WTC11 (cell line): ENCODE data around the gene XRN1. TPM values are rescaled to one million over a fixed set of nuclear protein-coding genes. Genes with fewer than 3 reads are reported as not detected.

ENCODE experiments used
- ATAC-seq: fragments of 200-7000 bp; cut with Tn5 transposase; 2 replicates; pipeline ENCODE4 v1.10.0; 2021; ENCODE audit warnings: mild to moderate bottlenecking, moderate library complexity
- CTCF ChIA-PET: fragments of 300-600 bp; sonication (Branson Sonifier 250); formaldehyde crosslinking; loops from one replicate; lab custom pipeline; 2021; ENCODE audit warnings: antibody characterized with exemption; lab: Charles Lee
- POLR2A ChIA-PET: fragments of 350-600 bp; sonication (Branson Sonifier 250); formaldehyde crosslinking; loops from one replicate; lab custom pipeline; 2021; ENCODE audit warnings: antibody characterized with exemption; lab: Charles Lee
- DNase-seq: peaks from one replicate; pipeline ENCODE4 v3.0.0; 2021; ENCODE audit warnings: low spot score
- H3K27ac Mint-ChIP-seq: 2 replicates; pipeline ENCODE4 v1.8.0; 2021; ENCODE audit warnings: mixed read lengths
- H3K27me3 Mint-ChIP-seq: 2 replicates; pipeline ENCODE4 v1.8.0; 2021; ENCODE audit warnings: low read depth, mild to moderate bottlenecking, moderate library complexity, mixed read lengths
- H3K36me3 Mint-ChIP-seq: 2 replicates; pipeline ENCODE4 v1.8.0; 2021; ENCODE audit warnings: mixed read lengths
- H3K4me1 Mint-ChIP-seq: 2 replicates; pipeline ENCODE4 v1.8.0; 2022; ENCODE audit warnings: mixed read lengths
- H3K4me3 Mint-ChIP-seq: 2 replicates; pipeline ENCODE4 v1.8.0; 2021; ENCODE audit warnings: mild to moderate bottlenecking, moderate library complexity, mixed read lengths
- H3K9me3 Mint-ChIP-seq: 2 replicates; pipeline ENCODE4 v1.8.0; 2021; ENCODE audit warnings: mixed read lengths
- ATF6 ChIP-seq: sonication (generic); formaldehyde crosslinking; IDR thresholded peaks from 2 replicates; pipeline ENCODE4 v1.8.1; 2023; ENCODE audit warnings: mild to moderate bottlenecking, missing genetic modification reagents
- E2F1 ChIP-seq: sonication (generic); formaldehyde crosslinking; IDR thresholded peaks from 2 replicates; pipeline ENCODE4 v1.8.0; 2022; ENCODE audit warnings: mild to moderate bottlenecking, missing genetic modification reagents
- ETV6 ChIP-seq: sonication (generic); formaldehyde crosslinking; IDR thresholded peaks from 2 replicates; pipeline ENCODE4 v1.8.1; 2022; ENCODE audit warnings: mild to moderate bottlenecking, missing genetic modification reagents
- FOXP1 ChIP-seq: sonication (generic); formaldehyde crosslinking; IDR thresholded peaks from 2 replicates; pipeline ENCODE4 v1.8.0; 2022; ENCODE audit warnings: missing genetic modification reagents, mild to moderate bottlenecking, moderate library complexity, borderline replicate concordance
- JAZF1 ChIP-seq: fragments of 250-450 bp; sonication (Bioruptor Pico); IDR thresholded peaks from 2 replicates; pipeline ENCODE4 v1.9.0; 2021; ENCODE audit warnings: moderate library complexity, mild to moderate bottlenecking, inconsistent platforms
- JUN ChIP-seq: sonication (generic); formaldehyde crosslinking; IDR thresholded peaks from 2 replicates; pipeline ENCODE4 v1.8.0; 2023; ENCODE audit warnings: mild to moderate bottlenecking, missing genetic modification reagents
- MXD4 ChIP-seq: fragments of 250-450 bp; sonication (Bioruptor Pico); IDR thresholded peaks from 2 replicates; pipeline ENCODE4 v1.8.0; 2021; ENCODE audit warnings: mild to moderate bottlenecking, moderate library complexity, borderline replicate concordance
- RELA ChIP-seq: sonication (generic); formaldehyde crosslinking; IDR thresholded peaks from 2 replicates; pipeline ENCODE4 v1.8.1; 2022; ENCODE audit warnings: missing genetic modification reagents, mild to moderate bottlenecking, borderline replicate concordance
- RORB ChIP-seq: fragments of 250-450 bp; sonication (Bioruptor Pico); IDR thresholded peaks from 2 replicates; pipeline ENCODE4 v1.9.0; 2021; ENCODE audit warnings: mild to moderate bottlenecking
- ZNF317 ChIP-seq: sonication (generic); formaldehyde crosslinking; IDR thresholded peaks from 2 replicates; pipeline ENCODE4 v1.8.1; 2023; ENCODE audit warnings: low read depth, mild to moderate bottlenecking, moderate library complexity, missing genetic modification reagents, borderline replicate concordance
- ZNF532 ChIP-seq: fragments of 250-450 bp; sonication (Bioruptor Pico); IDR thresholded peaks from 2 replicates; pipeline ENCODE4 v1.9.0; 2021; ENCODE audit warnings: mild to moderate bottlenecking, borderline replicate concordance
- total RNA-seq: library from RNA; stranded (reverse); gene quantifications from 3 replicates; pipeline ENCODE4 v1.2.3, GENCODE V29; 2021
- TF ChIP-seq, protein P1 (sequence below): fragments of 250-450 bp; sonication (Bioruptor Pico); IDR thresholded peaks from 2 replicates; pipeline ENCODE4 v2.1.2; 2022; ENCODE audit warnings: mild to moderate bottlenecking, moderate library complexity
- TF ChIP-seq, protein P2 (sequence below): fragments of 250-450 bp; sonication (Bioruptor Pico); IDR thresholded peaks from 2 replicates; pipeline ENCODE4 v1.9.0; 2021; ENCODE audit warnings: mild to moderate bottlenecking
- TF ChIP-seq, protein P3 (sequence below): sonication (generic); formaldehyde crosslinking; IDR thresholded peaks from 2 replicates; pipeline ENCODE4 v1.8.1; 2023; ENCODE audit warnings: mild to moderate bottlenecking, missing genetic modification reagents
- TF ChIP-seq, protein P4 (sequence below): sonication (generic); formaldehyde crosslinking; IDR thresholded peaks from 2 replicates; pipeline ENCODE4 v1.8.0; 2022; ENCODE audit warnings: mild to moderate bottlenecking, missing genetic modification reagents
- TF ChIP-seq, protein P5 (sequence below): sonication (generic); formaldehyde crosslinking; IDR thresholded peaks from 2 replicates; pipeline ENCODE4 v1.8.0; 2022; ENCODE audit warnings: mild to moderate bottlenecking, missing genetic modification reagents

XRN1 gene
- total RNA-seq, 1 experiment from 2014 or later: 19.2 TPM

GRCh38 chr3:142263112-142263511 lies 184.7 kb downstream of the XRN1 start:
- Mint-ChIP-seq H3K27me3 (no peaks in the 10 kb centered on the region), H3K36me3 (no peaks in the 10 kb centered on the region), H3K9me3 (no peaks in the 10 kb centered on the region), H3K27ac (no peak overlapping the region), H3K4me3 (no peak overlapping the region)
- ChIA-PET CTCF (no interaction called here), POLR2A (no interaction called here)
- ATAC-seq: no peak
- no peak for DNase-seq
- TF ChIP-seq, protein P1, sequence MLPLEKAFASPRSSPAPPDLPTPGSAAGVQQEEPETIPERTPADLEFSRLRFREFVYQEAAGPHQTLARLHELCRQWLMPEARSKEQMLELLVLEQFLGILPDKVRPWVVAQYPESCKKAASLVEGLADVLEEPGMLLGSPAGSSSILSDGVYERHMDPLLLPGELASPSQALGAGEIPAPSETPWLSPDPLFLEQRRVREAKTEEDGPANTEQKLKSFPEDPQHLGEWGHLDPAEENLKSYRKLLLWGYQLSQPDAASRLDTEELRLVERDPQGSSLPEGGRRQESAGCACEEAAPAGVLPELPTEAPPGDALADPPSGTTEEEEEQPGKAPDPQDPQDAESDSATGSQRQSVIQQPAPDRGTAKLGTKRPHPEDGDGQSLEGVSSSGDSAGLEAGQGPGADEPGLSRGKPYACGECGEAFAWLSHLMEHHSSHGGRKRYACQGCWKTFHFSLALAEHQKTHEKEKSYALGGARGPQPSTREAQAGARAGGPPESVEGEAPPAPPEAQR (CRISPR knock-in tag): no peak
- TF ChIP-seq ETV6 (CRISPR knock-in tag): no peak
- no peak for TF ChIP-seq E2F1 (CRISPR knock-in tag)
- TF ChIP-seq, all 79 proteins: peak for 0
- peaks cover 8% of the 10 kb centered on the region for H3K4me1 Mint-ChIP-seq

- Mint-ChIP-seq H3K4me3 (no peak overlapping the region), H3K27me3 (no peaks in the 10 kb centered on the region; the same call in 1 of the 2 replicates), H3K4me1 (peaks cover 3% of the 10 kb centered on the region), H3K36me3 (peaks cover 17% of the 10 kb centered on the region), H3K27ac (no peak overlapping the region), H3K9me3 (peaks cover 24% of the 10 kb centered on the region)
- ChIA-PET CTCF (no interaction called here), POLR2A (no interaction called here)
- DNase-seq (no peak), ATAC-seq (peak; percentile 48)
- no peak for TF ChIP-seq ZNF532
Measured at GRCh38 chr3:142259359-142259758, 188.5 kb downstream of the XRN1 start.

- POLR2A ChIA-PET: no interaction called here
- no peak overlapping the region for H3K27ac Mint-ChIP-seq
- peaks cover 8% of the 10 kb centered on the region for H3K4me1 Mint-ChIP-seq
- CTCF ChIA-PET: interaction anchor here (1.2 kb wide), 1 partner anchor 30 kb away, joined by 3 read pairs; no protein-coding TSS in a partner anchor
- no peaks in the 10 kb centered on the region; the same call in none of the 2 replicates for H3K27me3 Mint-ChIP-seq
- TF ChIP-seq, protein P2, sequence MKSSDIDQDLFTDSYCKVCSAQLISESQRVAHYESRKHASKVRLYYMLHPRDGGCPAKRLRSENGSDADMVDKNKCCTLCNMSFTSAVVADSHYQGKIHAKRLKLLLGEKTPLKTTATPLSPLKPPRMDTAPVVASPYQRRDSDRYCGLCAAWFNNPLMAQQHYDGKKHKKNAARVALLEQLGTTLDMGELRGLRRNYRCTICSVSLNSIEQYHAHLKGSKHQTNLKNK (CRISPR knock-in tag): no peak
- TF ChIP-seq, protein P3, sequence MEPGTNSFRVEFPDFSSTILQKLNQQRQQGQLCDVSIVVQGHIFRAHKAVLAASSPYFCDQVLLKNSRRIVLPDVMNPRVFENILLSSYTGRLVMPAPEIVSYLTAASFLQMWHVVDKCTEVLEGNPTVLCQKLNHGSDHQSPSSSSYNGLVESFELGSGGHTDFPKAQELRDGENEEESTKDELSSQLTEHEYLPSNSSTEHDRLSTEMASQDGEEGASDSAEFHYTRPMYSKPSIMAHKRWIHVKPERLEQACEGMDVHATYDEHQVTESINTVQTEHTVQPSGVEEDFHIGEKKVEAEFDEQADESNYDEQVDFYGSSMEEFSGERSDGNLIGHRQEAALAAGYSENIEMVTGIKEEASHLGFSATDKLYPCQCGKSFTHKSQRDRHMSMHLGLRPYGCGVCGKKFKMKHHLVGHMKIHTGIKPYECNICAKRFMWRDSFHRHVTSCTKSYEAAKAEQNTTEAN: no peak
- TF ChIP-seq RORB: no peak
- no peak for TF ChIP-seq JAZF1 (CRISPR knock-in tag)
- no peak for TF ChIP-seq ZNF317 (CRISPR knock-in tag)
- TF ChIP-seq, protein P4, sequence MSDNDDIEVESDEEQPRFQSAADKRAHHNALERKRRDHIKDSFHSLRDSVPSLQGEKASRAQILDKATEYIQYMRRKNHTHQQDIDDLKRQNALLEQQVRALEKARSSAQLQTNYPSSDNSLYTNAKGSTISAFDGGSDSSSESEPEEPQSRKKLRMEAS: no peak
- no peak for TF ChIP-seq FOXP1 (CRISPR knock-in tag)
- TF ChIP-seq ATF6: no peak
- no peak for TF ChIP-seq JUN (CRISPR knock-in tag)
- TF ChIP-seq, protein P5, sequence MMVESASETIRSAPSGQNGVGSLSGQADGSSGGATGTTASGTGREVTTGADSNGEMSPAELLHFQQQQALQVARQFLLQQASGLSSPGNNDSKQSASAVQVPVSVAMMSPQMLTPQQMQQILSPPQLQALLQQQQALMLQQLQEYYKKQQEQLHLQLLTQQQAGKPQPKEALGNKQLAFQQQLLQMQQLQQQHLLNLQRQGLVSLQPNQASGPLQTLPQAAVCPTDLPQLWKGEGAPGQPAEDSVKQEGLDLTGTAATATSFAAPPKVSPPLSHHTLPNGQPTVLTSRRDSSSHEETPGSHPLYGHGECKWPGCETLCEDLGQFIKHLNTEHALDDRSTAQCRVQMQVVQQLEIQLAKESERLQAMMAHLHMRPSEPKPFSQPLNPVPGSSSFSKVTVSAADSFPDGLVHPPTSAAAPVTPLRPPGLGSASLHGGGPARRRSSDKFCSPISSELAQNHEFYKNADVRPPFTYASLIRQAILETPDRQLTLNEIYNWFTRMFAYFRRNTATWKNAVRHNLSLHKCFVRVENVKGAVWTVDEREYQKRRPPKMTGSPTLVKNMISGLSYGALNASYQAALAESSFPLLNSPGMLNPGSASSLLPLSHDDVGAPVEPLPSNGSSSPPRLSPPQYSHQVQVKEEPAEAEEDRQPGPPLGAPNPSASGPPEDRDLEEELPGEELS (CRISPR knock-in tag): no peak
- TF ChIP-seq RELA (CRISPR knock-in tag): no peak
- TF ChIP-seq MXD4 (CRISPR knock-in tag): no peak
- H3K4me3 Mint-ChIP-seq: no peak overlapping the region
- peaks cover 22% of the 10 kb centered on the region for H3K36me3 Mint-ChIP-seq
- ATAC-seq (no peak; the same call in 1 of the 2 replicates), DNase-seq (no peak)
- H3K9me3 Mint-ChIP-seq: peaks cover 35% of the 10 kb centered on the region
Measured at GRCh38 chr3:142256712-142257333, 191.0 kb downstream of the XRN1 start.
